ENCODE results near the gene MYL4. TPM values are rescaled to one million over a fixed set of nuclear protein-coding genes. Genes with fewer than 3 reads are reported as not detected.
A peak's percentile ranks its signal among the peaks of the same experiment; 100 is the strongest.
"Not testable (repeated sequence)": the region's sequence is repeated elsewhere in the genome, so short reads cannot be mapped to it uniquely, and the experiment has no call there.

The MYL4 gene
- total RNA-seq, 1 donor from 2014 or later = 4.2 TPM

DNA sequence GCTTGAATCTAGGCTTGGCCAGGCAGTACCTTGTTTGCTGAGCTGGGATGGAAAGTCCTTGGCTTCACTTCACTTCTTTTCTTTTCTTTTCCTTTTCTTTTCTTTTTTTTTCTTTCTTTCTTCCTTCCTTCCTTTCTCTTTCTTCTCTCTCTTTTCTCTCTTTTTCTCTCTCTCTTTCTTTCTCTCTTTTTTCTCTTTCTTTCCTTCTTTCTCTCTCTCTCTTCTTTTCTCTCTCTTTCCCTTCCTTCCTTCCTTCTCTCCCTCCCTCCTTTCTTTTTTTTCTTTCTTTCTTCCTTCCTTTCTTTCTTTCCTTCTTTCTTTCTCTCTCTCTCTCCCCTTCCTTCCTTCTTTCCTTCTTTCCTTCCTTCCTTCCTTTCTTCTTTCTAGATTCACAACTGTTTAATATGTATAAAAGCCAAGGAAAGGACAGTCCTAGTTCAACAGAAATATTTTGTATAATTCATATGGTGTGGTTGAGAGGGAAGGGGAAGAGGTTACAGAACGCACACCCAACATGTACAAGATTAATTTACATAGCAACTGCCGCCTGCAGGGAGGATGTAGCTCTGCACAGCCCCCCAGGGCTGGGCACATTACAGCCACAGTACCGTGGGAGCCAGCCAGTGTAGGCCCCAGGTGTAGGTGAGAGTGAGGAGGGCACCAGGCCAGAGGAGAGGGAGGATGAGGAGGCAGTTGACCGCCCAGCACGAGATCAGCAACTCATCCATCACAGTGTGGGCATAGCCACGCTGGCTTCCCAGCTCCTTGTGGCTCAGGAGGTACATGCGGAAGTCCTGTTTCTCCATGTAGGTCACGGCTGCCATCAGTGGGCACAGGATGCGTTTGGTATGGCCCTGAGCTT, 34.8 kb downstream of the MYL4 start:
- DNase-seq = no peak

GRCh38 chr17:47244697-47245096, 35.5 kb downstream of the MYL4 start:
- no peak for DNase-seq

DNA sequence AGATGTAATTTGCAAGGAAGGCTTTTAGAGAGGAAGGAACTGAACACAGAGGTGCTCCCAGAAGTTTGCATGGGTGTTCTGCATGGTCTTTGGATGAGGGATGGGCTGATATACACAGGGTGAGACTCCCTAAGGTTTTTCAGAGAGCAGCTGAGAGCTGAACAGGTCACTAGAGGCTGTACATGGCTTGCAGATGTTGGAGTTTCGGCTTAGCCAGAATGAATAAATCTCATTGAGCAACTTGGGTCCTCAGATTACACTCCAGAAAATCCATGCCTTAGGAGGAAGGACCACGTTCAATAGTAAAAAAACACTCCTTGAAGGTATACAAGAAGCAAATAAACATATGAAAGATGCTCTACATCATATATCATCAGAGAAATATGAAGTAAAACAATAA, 37.0 kb downstream of the MYL4 start:
- DNase-seq = no peak

GRCh38 chr17:47250855-47251254, 41.7 kb downstream of the MYL4 start:
- no peak for DNase-seq

DNA sequence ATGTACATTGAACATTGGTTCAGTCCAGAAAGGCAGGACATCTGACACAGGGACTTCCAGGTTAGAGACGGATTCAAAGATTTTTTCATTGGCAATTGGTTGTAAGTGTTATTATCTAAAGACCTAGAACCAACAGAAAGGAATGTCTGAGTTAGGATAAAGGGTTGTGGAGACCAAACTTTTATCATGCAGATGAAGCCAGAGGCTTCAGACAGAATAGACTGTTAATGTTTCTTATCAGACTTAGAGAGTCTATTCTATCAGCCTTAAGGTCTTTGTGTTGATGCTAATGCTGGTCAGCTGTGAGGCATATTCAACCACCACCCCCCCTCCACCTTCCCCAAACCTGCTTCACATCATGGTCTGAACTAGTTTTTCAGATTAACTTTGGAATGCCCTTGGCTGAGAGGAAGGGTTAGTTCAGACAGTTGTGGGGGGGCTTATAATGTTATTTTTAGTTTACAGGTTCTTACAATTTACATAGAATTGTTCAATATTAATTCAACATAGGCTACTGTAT, 42.3 kb downstream of the MYL4 start:
- DNase-seq = no peak

GRCh38 chr17:47252209-47252608, 43.1 kb downstream of the MYL4 start:
- no peak for DNase-seq

- DNase-seq = no peak
Measured at GRCh38 chr17:47252766-47253512, 43.8 kb downstream of the MYL4 start.

DNA sequence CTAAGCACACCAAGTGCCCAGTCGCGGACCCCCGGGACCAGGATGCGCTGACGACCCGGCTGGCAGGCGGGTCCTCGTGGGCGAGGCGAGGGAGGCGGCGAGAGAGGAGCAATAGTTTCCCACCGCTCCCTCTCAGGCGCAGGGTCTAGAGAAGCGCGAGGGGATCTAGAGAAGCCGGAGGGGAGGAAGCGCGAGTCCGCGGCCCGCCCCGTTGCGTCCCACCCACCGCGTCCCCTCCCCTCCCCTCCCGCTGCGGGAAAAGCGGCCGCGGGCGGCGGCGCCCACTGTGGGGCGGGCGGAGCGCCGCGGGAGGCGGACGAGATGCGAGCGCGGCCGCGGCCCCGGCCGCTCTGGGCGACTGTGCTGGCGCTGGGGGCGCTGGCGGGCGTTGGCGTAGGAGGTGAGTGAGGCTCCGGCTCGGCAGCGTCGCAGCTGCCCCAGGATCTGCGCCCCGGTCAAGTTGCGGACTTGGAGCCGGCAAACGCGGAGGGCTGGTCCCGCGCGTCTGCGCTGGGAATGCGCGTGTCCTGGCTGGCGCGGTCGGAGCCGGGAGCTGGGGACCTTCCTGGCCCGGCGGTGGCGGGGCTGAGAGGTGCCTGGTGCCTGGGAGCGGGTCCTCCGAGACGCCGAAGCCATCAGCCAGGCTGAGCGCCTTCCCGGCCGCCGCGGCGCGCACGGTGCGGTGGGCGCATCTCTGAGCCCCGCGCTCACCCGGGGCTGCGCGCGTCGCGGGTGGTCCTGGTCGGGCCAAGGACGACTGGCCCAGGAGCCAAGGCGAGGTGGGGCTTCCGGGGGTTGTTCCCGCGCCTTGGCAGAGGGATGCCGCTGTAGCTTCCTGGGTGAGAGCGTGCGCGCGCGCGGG, 44.6 kb downstream of the MYL4 start, which contains the start of gene ITGB3:
ITGB3 (plus strand) TSS at position 287 of the 862 bp plus-strand sequence; CDS start at position 322, 35 bp downstream.
- peak; percentile 28 for DNase-seq

- no peak for DNase-seq
Measured at GRCh38 chr17:47254403-47254943, 45.3 kb downstream of the MYL4 start.

DNA sequence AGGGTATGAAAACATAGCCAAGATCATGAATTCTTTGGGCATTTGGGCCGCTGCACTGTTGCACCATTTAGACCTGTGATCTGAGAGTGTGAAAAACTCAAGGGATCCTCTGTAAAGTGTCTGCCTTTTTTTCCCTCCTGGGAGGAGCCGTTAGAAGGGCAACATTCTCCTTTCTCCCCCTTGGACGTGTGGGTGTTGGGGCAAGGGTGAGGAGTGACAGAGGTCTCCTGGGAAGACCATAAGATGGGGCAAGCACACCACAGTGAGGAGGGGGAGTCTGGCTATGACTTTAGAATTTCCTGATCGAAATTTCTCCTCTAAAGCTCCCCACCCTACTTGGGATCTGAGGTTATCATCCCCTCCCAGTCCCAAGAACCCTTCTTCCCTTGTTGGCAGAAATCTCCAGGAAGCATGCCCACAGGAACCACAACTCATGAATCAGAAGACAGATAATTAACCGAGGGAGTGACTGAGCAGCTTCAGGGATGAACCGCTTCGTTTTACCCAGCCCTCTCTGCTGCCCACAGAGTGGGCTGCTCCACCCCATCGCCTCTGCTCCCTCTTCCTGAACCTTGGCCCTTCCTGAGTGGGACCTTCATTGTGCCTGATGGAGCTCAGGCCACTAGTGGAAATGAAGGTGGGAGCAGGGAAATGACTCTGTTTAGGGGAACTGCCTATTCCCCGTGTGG, 48.6 kb downstream of the MYL4 start:
- DNase-seq = no peak

GRCh38 chr17:47262586-47262985, 53.4 kb downstream of the MYL4 start:
- DNase-seq = no peak

GRCh38 chr17:47264166-47264565, 55.0 kb downstream of the MYL4 start:
- no peak for DNase-seq

- no peak for DNase-seq
Measured at GRCh38 chr17:47265983-47266541, 56.9 kb downstream of the MYL4 start.

DNA sequence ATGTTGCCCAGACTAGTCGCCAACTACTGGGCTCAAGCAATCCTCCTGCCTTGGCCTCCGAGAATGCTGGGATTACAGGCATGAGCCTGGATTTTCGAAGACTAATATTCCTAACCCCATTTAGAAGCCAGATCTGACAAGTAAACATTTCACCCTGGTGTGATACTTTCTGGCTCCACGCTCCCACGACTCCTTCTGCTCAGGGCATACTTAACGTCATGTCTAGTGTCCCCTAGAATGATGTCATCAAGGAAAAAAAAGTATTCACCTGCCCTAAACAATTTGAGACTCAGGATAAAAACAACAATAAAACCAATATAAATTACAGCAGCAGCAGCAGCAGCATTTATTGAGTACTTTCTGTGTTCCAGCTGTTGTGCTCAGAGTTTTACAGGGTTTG, 57.6 kb downstream of the MYL4 start:
- DNase-seq = no peak

GRCh38 chr17:47267354-47267828, 58.2 kb downstream of the MYL4 start:
- no peak for DNase-seq

- DNase-seq = not testable (repeated sequence)
Measured at GRCh38 chr17:47268964-47269363, 59.8 kb downstream of the MYL4 start.

DNA sequence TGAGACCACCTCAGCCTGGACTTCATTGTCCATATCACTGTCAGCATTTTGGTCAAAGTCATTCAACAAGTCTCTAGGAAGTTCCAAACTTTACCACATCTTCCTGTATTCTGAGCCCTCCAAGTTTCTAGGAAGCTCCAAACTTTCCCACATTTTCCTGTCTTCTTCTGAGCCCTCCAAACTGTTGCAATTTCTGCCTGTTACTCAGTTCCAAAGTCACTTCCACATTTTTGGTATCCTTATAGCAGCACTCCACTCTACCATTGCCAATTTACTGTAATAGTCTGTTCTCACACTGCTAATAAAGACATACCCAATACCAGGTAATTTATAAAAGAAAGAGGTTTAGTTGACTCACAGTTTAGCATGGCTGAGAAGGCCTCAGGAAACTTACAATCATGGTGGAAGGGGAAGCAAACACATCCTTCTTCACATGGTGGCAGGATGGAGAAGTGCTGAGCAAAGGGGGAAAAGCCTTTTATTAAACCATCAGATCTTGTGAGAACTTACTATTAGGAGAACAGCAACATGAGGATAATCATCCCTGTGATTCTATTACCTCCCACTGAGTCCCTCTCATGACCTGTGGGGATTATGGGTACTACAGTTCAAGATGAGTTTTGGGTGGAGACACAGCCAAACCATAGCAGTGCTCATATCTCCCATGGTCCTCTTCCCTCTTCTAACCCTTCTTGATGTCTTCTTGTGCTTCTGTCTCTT, 60.6 kb downstream of the MYL4 start:
- not testable (repeated sequence) for DNase-seq

GRCh38 chr17:47270946-47271705, 62.0 kb downstream of the MYL4 start:
- no peak for DNase-seq

GRCh38 chr17:47272491-47272890, 63.3 kb downstream of the MYL4 start:
- no peak for DNase-seq
